B cell (primary cell): Measurements from ENCODE around the gene AFG3L2. TPM values are rescaled to one million over a fixed set of nuclear protein-coding genes. Genes with fewer than 3 reads are reported as not detected.

Experiments
- ATAC-seq: fragments of 200-7000 bp; cut with Tn5 transposase; one replicate; pipeline ENCODE4 v1.10.0; 2021; ENCODE audit warnings: low read depth, mild to moderate bottlenecking, moderate number of reproducible peaks, moderate library complexity
- CTCF ChIA-PET: fragments of 350-600 bp; sonication (Branson Sonifier 250); formaldehyde crosslinking; loops from one replicate; lab custom pipeline; 2021; ENCODE audit warnings: antibody characterized with exemption, inconsistent platforms; lab: Charles Lee
- POLR2A ChIA-PET: fragments of 350-600 bp; sonication (Branson Sonifier 250); formaldehyde crosslinking; loops from one replicate; lab custom pipeline; 2021; ENCODE audit warnings: antibody characterized with exemption; lab: Charles Lee
- DNase-seq: peaks from one replicate; pipeline ENCODE4 v3.0.0; 2013
- H2AFZ ChIP-seq: 2 replicates; pipeline ENCODE4 v1.6.1; 2012; ENCODE audit warnings: mild to moderate bottlenecking, low read depth, low read length; ENCODE audit not compliant: insufficient read depth, poor library complexity, severe bottlenecking
- H3K27ac ChIP-seq, 2 donors: 1 replicate in 1 of 2; 2 replicates in 1 of 2; pipeline ENCODE4 v1.5.1; 2012 to 2013; ENCODE audit warnings: low read length in 2 of 2, mild to moderate bottlenecking in 2 of 2, moderate library complexity in 1 of 2
- H3K27me3 ChIP-seq, 4 experiments: fragments of 200-600 bp in 1 of 4; sonication (generic) in 1 of 4; replicated peaks in 1 of 4; 1 replicate in 2 of 4; 2 replicates in 2 of 4; pipeline versions ENCODE4 v1.6.1 to v1.7.0; 2013 to 2016; ENCODE audit warnings: low read length in 3 of 4, mild to moderate bottlenecking in 2 of 4, mixed read lengths in 1 of 4, moderate library complexity in 1 of 4; ENCODE audit not compliant: insufficient read depth in 4 of 4, control insufficient read depth in 3 of 4; ENCODE audit errors: control extremely low read depth in 1 of 4
- H3K36me3 ChIP-seq, 2 experiments: replicated peaks in 1 of 2; 1 replicate in 1 of 2; 2 replicates in 1 of 2; pipeline versions ENCODE4 v1.6.1 to v1.7.1; 2013; ENCODE audit warnings: low read length in 1 of 2; ENCODE audit not compliant: insufficient read depth in 2 of 2, control insufficient read depth in 1 of 2; ENCODE audit errors: control extremely low read depth in 1 of 2, extremely low read depth in 1 of 2
- H3K4me1 ChIP-seq, 2 donors: fragments of 200-600 bp in 1 of 2; sonication (generic) in 1 of 2; 1 replicate in 1 of 2; 2 replicates in 1 of 2; pipeline versions ENCODE4 v1.5.1 to v1.6.1; 2013 to 2017; ENCODE audit warnings: low read length in 2 of 2; ENCODE audit not compliant: control insufficient read depth in 2 of 2, insufficient read depth in 2 of 2
- H3K4me2 ChIP-seq: replicated peaks from 2 replicates; pipeline ENCODE3; 2012; ENCODE audit warnings: mild to moderate bottlenecking, low read depth, low read length; ENCODE audit not compliant: poor library complexity, severe bottlenecking
- H3K4me3 ChIP-seq, 5 experiments: fragments of 200-600 bp in 1 of 5; sonication (generic) in 1 of 5; 1 replicate in 3 of 5; 2 replicates in 2 of 5; pipeline versions ENCODE4 v1.5.1 to v1.7.0; 2011 to 2016; ENCODE audit warnings: low read length in 4 of 5, mild to moderate bottlenecking in 4 of 5, low read depth in 2 of 5, control low read depth in 1 of 5, moderate library complexity in 1 of 5; ENCODE audit not compliant: insufficient read depth in 1 of 5; ENCODE audit errors: control extremely low read depth in 1 of 5, extremely low read depth in 1 of 5
- H3K79me2 ChIP-seq: fragments of 200-600 bp; sonication (generic); one replicate; pipeline ENCODE4 v1.6.0; 2016; ENCODE audit warnings: low read length; ENCODE audit not compliant: control insufficient read depth, insufficient read depth
- H3K9ac ChIP-seq: fragments of 200-600 bp; sonication (generic); 2 replicates; pipeline ENCODE4 v1.6.1; 2017; ENCODE audit warnings: mild to moderate bottlenecking, low read length, moderate library complexity
- H3K9me3 ChIP-seq, 3 donors: one replicate each; pipeline versions ENCODE4 v1.6.1 to v1.7.1; 2013; ENCODE audit warnings: low read length in 2 of 3; ENCODE audit not compliant: control insufficient read depth in 2 of 3, insufficient read depth in 1 of 3; ENCODE audit errors: control extremely low read depth in 1 of 3
- H4K20me1 ChIP-seq: 2 replicates; pipeline ENCODE4 v1.6.0; 2012; ENCODE audit warnings: mild to moderate bottlenecking, low read length; ENCODE audit not compliant: insufficient read depth, control insufficient read depth, poor library complexity, severe bottlenecking
- H3K27ac Mint-ChIP-seq: one replicate; pipeline ENCODE4 v1.8.0; 2021; ENCODE audit warnings: mixed read lengths
- H3K27me3 Mint-ChIP-seq: one replicate; pipeline ENCODE4 v1.8.0; 2021; ENCODE audit warnings: mixed read lengths
- H3K4me1 Mint-ChIP-seq: one replicate; pipeline ENCODE4 v1.8.0; 2021; ENCODE audit warnings: mixed read lengths
- H3K4me3 Mint-ChIP-seq: one replicate; pipeline ENCODE4 v1.8.0; 2021; ENCODE audit warnings: mixed read lengths
- H3K9me3 Mint-ChIP-seq: one replicate; pipeline ENCODE4 v1.8.0; 2022; ENCODE audit warnings: mixed read lengths; ENCODE audit not compliant: insufficient read depth
- CTCF ChIP-seq: fragments of 200-600 bp; IDR thresholded peaks from one replicate; pipeline ENCODE4 v1.8.0; 2022; ENCODE audit warnings: antibody characterized with exemption, mild to moderate bottlenecking
- EZH2 ChIP-seq: IDR thresholded peaks from 2 replicates; pipeline ENCODE4 v1.6.1; 2012; ENCODE audit warnings: borderline replicate concordance, low read depth, mild to moderate bottlenecking, moderate library complexity, low read length; ENCODE audit not compliant: insufficient read depth, poor library complexity, severe bottlenecking
- WGBS: methylation state at CpG from one replicate; pipeline ENCODE4 v1.1.5; 2013; ENCODE audit warnings: missing lambda C conversion rate; ENCODE audit not compliant: insufficient coverage; 5-methylcytosine and 5-hydroxymethylcytosine counted together
- intact Hi-C: fragments of 100-400 bp; cut with micrococcal nuclease; formaldehyde crosslinking; loops from one replicate; pipeline ENCODE4 v1.10.0; 2022
- polyA plus RNA-seq: library from polyadenylated mRNA; depleted of rRNA; stranded (reverse); fragments of >200 nt; gene quantifications from 2 replicates; pipeline ENCODE4 v1.2.3, GENCODE V29; 2012
- total RNA-seq, 2 donors: library from RNA; stranded (reverse); fragments of 120-200 nt in 1 of 2; gene quantifications; 1 replicate in 1 of 2; 2 replicates in 1 of 2; pipeline versions ENCODE4 v1.2.3 to v1.2.4, GENCODE V29; 2013 to 2022

Gene AFG3L2
- total and polyA plus RNA-seq, 2 donors (not counting 1 experiment from before 2014, with no cell fraction given), result 11.9 to 40.7 TPM

- Histone ChIP-seq H3K27ac (peak overlapping the region; percentile 4 to 51), H3K4me1 (peaks cover 15 to 32% of the 10 kb centered on the region in 2 donors), H4K20me1 (no peaks in the 10 kb centered on the region), H3K79me2 (no peaks in the 10 kb centered on the region), H3K27me3 (peaks cover 0 to 22% (median 11%) of the 10 kb centered on the region in 4 experiments), H3K4me2 (peak overlapping the region; percentile 86), H2AFZ (peak overlapping the region; percentile 76), H3K36me3 (peaks cover 1 to 3% of the 10 kb centered on the region in 2 experiments), H3K9me3 (peaks cover 2 to 16% (median 5%) of the 10 kb centered on the region in 3 donors), H3K4me3 (peak overlapping the region; percentile 52 to 81 (median 62)), H3K9ac (peak overlapping the region; percentile 72)
- intact Hi-C loops, result no loop called here
- ATAC-seq (peak; percentile 9), DNase-seq (peak; percentile 58)
- TF ChIP-seq EZH2 (no peak), CTCF (no peak)
- Mint-ChIP-seq H3K9me3 (peaks cover 3% of the 10 kb centered on the region), H3K4me3 (peak overlapping the region; percentile 96), H3K27ac (peak overlapping the region; percentile 84), H3K27me3 (peaks cover 28% of the 10 kb centered on the region), H3K4me1 (peaks cover 23% of the 10 kb centered on the region)
- CTCF ChIA-PET, result interaction anchor here (1.1 kb wide), 1 partner anchor 21 kb away, joined by 4 read pairs; no protein-coding TSS in a partner anchor
- POLR2A ChIA-PET, result interaction anchor here (0.6 kb wide), 1 partner anchor 192 kb away, joined by 3 read pairs; no protein-coding TSS in a partner anchor
- 11% methylated on average over 37 of the region's 39 CpGs for WGBS
Measured at GRCh38 chr18:12306752-12307700, 70.0 kb downstream of the AFG3L2 start.
